Measurements from ENCODE around the gene MAST4.

GRCh38 chr5:66860199-66860975, 264.2 kb downstream of the MAST4 start:
- TF ChIP-seq, protein P1, sequence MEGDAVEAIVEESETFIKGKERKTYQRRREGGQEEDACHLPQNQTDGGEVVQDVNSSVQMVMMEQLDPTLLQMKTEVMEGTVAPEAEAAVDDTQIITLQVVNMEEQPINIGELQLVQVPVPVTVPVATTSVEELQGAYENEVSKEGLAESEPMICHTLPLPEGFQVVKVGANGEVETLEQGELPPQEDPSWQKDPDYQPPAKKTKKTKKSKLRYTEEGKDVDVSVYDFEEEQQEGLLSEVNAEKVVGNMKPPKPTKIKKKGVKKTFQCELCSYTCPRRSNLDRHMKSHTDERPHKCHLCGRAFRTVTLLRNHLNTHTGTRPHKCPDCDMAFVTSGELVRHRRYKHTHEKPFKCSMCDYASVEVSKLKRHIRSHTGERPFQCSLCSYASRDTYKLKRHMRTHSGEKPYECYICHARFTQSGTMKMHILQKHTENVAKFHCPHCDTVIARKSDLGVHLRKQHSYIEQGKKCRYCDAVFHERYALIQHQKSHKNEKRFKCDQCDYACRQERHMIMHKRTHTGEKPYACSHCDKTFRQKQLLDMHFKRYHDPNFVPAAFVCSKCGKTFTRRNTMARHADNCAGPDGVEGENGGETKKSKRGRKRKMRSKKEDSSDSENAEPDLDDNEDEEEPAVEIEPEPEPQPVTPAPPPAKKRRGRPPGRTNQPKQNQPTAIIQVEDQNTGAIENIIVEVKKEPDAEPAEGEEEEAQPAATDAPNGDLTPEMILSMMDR (IDR thresholded peaks at IDR 0.05), result no peak
- TF ChIP-seq, protein P2, sequence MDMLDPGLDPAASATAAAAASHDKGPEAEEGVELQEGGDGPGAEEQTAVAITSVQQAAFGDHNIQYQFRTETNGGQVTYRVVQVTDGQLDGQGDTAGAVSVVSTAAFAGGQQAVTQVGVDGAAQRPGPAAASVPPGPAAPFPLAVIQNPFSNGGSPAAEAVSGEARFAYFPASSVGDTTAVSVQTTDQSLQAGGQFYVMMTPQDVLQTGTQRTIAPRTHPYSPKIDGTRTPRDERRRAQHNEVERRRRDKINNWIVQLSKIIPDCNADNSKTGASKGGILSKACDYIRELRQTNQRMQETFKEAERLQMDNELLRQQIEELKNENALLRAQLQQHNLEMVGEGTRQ (IDR thresholded peaks at IDR 0.05), result no peak
- TF ChIP-seq RFX5 (IDR thresholded peaks at IDR 0.05) (no peak), MAX (IDR thresholded peaks at IDR 0.05) (no peak), POLR2A (IDR thresholded peaks at IDR 0.05; ENCODE audit: low read length) (no peak), EHF (CRISPR knock-in tag; IDR thresholded peaks at IDR 0.05) (no peak), HOXB5 (CRISPR knock-in tag; IDR thresholded peaks at IDR 0.05) (no peak), EP300 (IDR thresholded peaks at IDR 0.05) (no peak), HOXA7 (CRISPR knock-in tag; IDR thresholded peaks at IDR 0.05) (no peak)

All from A549 (cell line).